ENCODE data around the gene JAKMIP1. TPM values are rescaled to one million over a fixed set of nuclear protein-coding genes. Genes with fewer than 3 reads are reported as not detected.
"Not testable (repeated sequence)": the region's sequence is repeated elsewhere in the genome, so short reads cannot be mapped to it uniquely, and the experiment has no call there.

JAKMIP1 gene
- total RNA-seq, 4 donors from 2014 or later = 0.67 to 1.3 (median 1.1) TPM

GRCh38 chr4:6008766-6009385 is 191.5 kb downstream of the JAKMIP1 start:
- H3K9me3 ChIP-seq = no peaks in the 10 kb centered on the region
- H3K36me3 ChIP-seq = no peaks in the 10 kb centered on the region
- DNase-seq = no peak
- peaks cover 0 to 63% (median 2%) of the 10 kb centered on the region in 4 donors for H3K27me3 ChIP-seq
- TF ChIP-seq POLR2A (IDR thresholded peaks at IDR 0.05) = no peak
- no peak for TF ChIP-seq CTCF (IDR thresholded peaks at IDR 0.05)
- intact Hi-C loops (cut with DNase I) = no loop called here
- 57 to 65% methylated on average over 13 to 16 of the region's 19 CpGs for WGBS, 2 donors
- peaks cover 0 to 7% (median 0%) of the 10 kb centered on the region in 3 donors for H3K4me1 ChIP-seq
- no peak overlapping the region for H3K4me3 ChIP-seq
- H3K27ac ChIP-seq = no peak overlapping the region

GRCh38 chr4:6008092-6008551 is 192.2 kb downstream of the JAKMIP1 start:
- WGBS, 2 donors = 17 to 29% methylated on average over 1 to 3 of the region's 54 CpGs
- no peak for DNase-seq
- intact Hi-C loops (cut with DNase I) = no loop called here

GRCh38 chr4:6005175-6005574 is 195.2 kb downstream of the JAKMIP1 start:
- H3K4me3 ChIP-seq = no peak overlapping the region
- intact Hi-C loops (cut with DNase I) = no loop called here
- H3K27me3 ChIP-seq = peaks cover 0 to 53% (median 2%) of the 10 kb centered on the region in 4 donors
- no peak for DNase-seq
- H3K36me3 ChIP-seq = no peaks in the 10 kb centered on the region
- no peak for TF ChIP-seq CTCF (IDR thresholded peaks at IDR 0.05)
- TF ChIP-seq POLR2A (IDR thresholded peaks at IDR 0.05) = no peak
- H3K27ac ChIP-seq = no peak overlapping the region
- no peaks in the 10 kb centered on the region for H3K9me3 ChIP-seq
- no peaks in the 10 kb centered on the region for H3K4me1 ChIP-seq
- 91% methylated on average over 3 of the region's 4 CpGs; no CpG with 5 or more reads in 1 of the 2 donors for WGBS, 2 donors

More at GRCh38 chr4:6008092-6008551, 192.2 kb downstream of the JAKMIP1 start:
- peaks cover 0 to 63% (median 2%) of the 10 kb centered on the region in 4 donors for H3K27me3 ChIP-seq
- H3K9me3 ChIP-seq = no peaks in the 10 kb centered on the region
- H3K4me3 ChIP-seq = no peak overlapping the region
- H3K27ac ChIP-seq = no peak overlapping the region
- no peak for TF ChIP-seq POLR2A (IDR thresholded peaks at IDR 0.05)
- TF ChIP-seq CTCF (IDR thresholded peaks at IDR 0.05) = peak in 2 of 6 experiments; percentile 21 to 56
- no peaks in the 10 kb centered on the region for H3K36me3 ChIP-seq
- peaks cover 0 to 7% (median 0%) of the 10 kb centered on the region in 3 donors for H3K4me1 ChIP-seq

- not testable (repeated sequence) for DNase-seq
Observed at GRCh38 chr4:6003485-6003884, 196.9 kb downstream of the JAKMIP1 start.

GRCh38 chr4:6002926-6003325 is 197.4 kb downstream of the JAKMIP1 start:
- no peak overlapping the region for H3K27ac ChIP-seq
- no peak for TF ChIP-seq CTCF (IDR thresholded peaks at IDR 0.05)
- no peak for TF ChIP-seq POLR2A (IDR thresholded peaks at IDR 0.05)
- no peak overlapping the region for H3K4me3 ChIP-seq
- H3K9me3 ChIP-seq = no peaks in the 10 kb centered on the region
- H3K36me3 ChIP-seq = no peaks in the 10 kb centered on the region
- WGBS, 2 donors = 0% methylated on average over 1 of the region's 3 CpGs; no CpG with 5 or more reads in 1 of the 2 donors
- no peak for DNase-seq
- H3K4me1 ChIP-seq = no peaks in the 10 kb centered on the region
- intact Hi-C loops (cut with DNase I) = no loop called here
- H3K27me3 ChIP-seq = peaks cover 0 to 52% (median 0%) of the 10 kb centered on the region in 4 donors

More at GRCh38 chr4:6003485-6003884, 196.9 kb downstream of the JAKMIP1 start:
- peaks cover 0 to 53% (median 0%) of the 10 kb centered on the region in 4 donors for H3K27me3 ChIP-seq
- H3K27ac ChIP-seq; H3K4me1 ChIP-seq; H3K9me3 ChIP-seq; intact Hi-C loops (cut with DNase I); H3K36me3 ChIP-seq; H3K4me3 ChIP-seq: not testable (repeated sequence)
- 0 to 50% methylated on average over 1 of the region's 1 CpG for WGBS, 2 donors

Measured in esophagus squamous epithelium (tissue), 5 donors.